H1 (cell line): ENCODE data around the gene PLEKHG5. TPM values are rescaled to one million over a fixed set of nuclear protein-coding genes. Genes with fewer than 3 reads are reported as not detected.

Experiments used
- CTCF ChIA-PET: fragments of 300-600 bp; sonication (Branson Sonifier 250); formaldehyde crosslinking; loops from one replicate; lab custom pipeline; 2021; ENCODE audit not compliant: partially characterized antibody; lab: Charles Lee
- POLR2A ChIA-PET: fragments of 300-600 bp; sonication (Branson Sonifier 250); formaldehyde crosslinking; loops from one replicate; lab custom pipeline; 2021; ENCODE audit warnings: inconsistent platforms; ENCODE audit not compliant: partially characterized antibody; lab: Charles Lee
- DNase-seq, 2 experiments: peaks; one replicate each; pipeline versions ENCODE4 v3.0.0 to v3.0.0-alpha.2; 2010 to 2022; ENCODE audit warnings: low spot score in 2 of 2, low read depth in 1 of 2, mixed read lengths in 1 of 2
- FAIRE-seq: peaks from 2 replicates; lab custom pipeline; 2011; peaks lifted over from hg19 to GRCh38; lab: Jason Lieb, UNC
- H2AFZ ChIP-seq: 2 replicates; pipeline ENCODE4 v1.8.1; 2012; ENCODE audit warnings: low read length, inconsistent platforms
- H2AK5ac ChIP-seq: 2 replicates; pipeline ENCODE4 v1.6.1; 2013; ENCODE audit warnings: low read depth, low read length
- H2BK120ac ChIP-seq: replicated peaks from 2 replicates; pipeline ENCODE3; 2013; ENCODE audit warnings: low read depth, low read length, inconsistent platforms
- H2BK12ac ChIP-seq: 2 replicates; pipeline ENCODE4 v1.6.1; 2013; ENCODE audit warnings: low read depth, low read length
- H2BK15ac ChIP-seq: 2 replicates; pipeline ENCODE4 v1.6.1; 2013; ENCODE audit warnings: low read length
- H2BK20ac ChIP-seq: 2 replicates; pipeline ENCODE4 v1.6.1; 2013; ENCODE audit warnings: low read length
- H2BK5ac ChIP-seq: 2 replicates; pipeline ENCODE4 v1.6.1; 2013; ENCODE audit warnings: low read depth, low read length
- H3K14ac ChIP-seq: 2 replicates; pipeline ENCODE4 v1.6.1; 2013; ENCODE audit warnings: inconsistent platforms; ENCODE audit not compliant: insufficient read length
- H3K18ac ChIP-seq: 2 replicates; pipeline ENCODE4 v1.6.1; 2013; ENCODE audit warnings: low read length; ENCODE audit errors: extremely low read depth
- H3K23ac ChIP-seq: 2 replicates; pipeline ENCODE4 v1.6.1; 2013; ENCODE audit warnings: inconsistent platforms; ENCODE audit not compliant: insufficient read length
- H3K23me2 ChIP-seq: 2 replicates; pipeline ENCODE4 v1.6.1; 2013; ENCODE audit warnings: low read depth, low read length
- H3K27ac ChIP-seq: 2 replicates; pipeline ENCODE4 v1.6.1; 2011; ENCODE audit warnings: low read depth, low read length, inconsistent platforms
- H3K27me3 ChIP-seq, 4 experiments: replicated peaks in 1 of 4; 1 replicate in 1 of 4; 2 replicates in 3 of 4; pipeline versions ENCODE4 v1.6.1 to v1.8.1; 2011 to 2013; ENCODE audit warnings: low read length in 3 of 4, mild to moderate bottlenecking in 3 of 4, inconsistent platforms in 2 of 4, mixed read lengths in 2 of 4, moderate library complexity in 1 of 4; ENCODE audit not compliant: control insufficient read depth in 3 of 4, insufficient read depth in 3 of 4; ENCODE audit errors: extremely low read depth in 1 of 4
- H3K36me3 ChIP-seq, 4 experiments: 2 replicates each; pipeline versions ENCODE4 v1.6.1 to v1.8.1; 2011 to 2013; ENCODE audit warnings: mild to moderate bottlenecking in 4 of 4, low read length in 3 of 4, moderate library complexity in 2 of 4, control low read depth in 1 of 4, inconsistent platforms in 1 of 4; ENCODE audit not compliant: insufficient read depth in 4 of 4, control insufficient read depth in 2 of 4
- H3K4ac ChIP-seq: replicated peaks from 2 replicates; pipeline ENCODE3; 2013; ENCODE audit warnings: low read length, low read depth, mixed read lengths, inconsistent platforms; ENCODE audit not compliant: insufficient read length
- H3K4me1 ChIP-seq, 4 experiments: replicated peaks in 1 of 4; 1 replicate in 1 of 4; 2 replicates in 3 of 4; pipeline versions ENCODE4 v1.6.1 to v1.8.1; 2011 to 2013; ENCODE audit warnings: low read length in 3 of 4, inconsistent platforms in 2 of 4, mixed read lengths in 1 of 4; ENCODE audit not compliant: insufficient read depth in 4 of 4, control insufficient read depth in 3 of 4
- H3K4me2 ChIP-seq, 2 experiments: 2 replicates each; pipeline versions ENCODE4 v1.6.1 to v1.8.1; 2011 to 2013; ENCODE audit warnings: low read depth in 2 of 2, low read length in 2 of 2, control low read depth in 1 of 2, inconsistent platforms in 1 of 2, mild to moderate bottlenecking in 1 of 2; ENCODE audit not compliant: insufficient read depth in 1 of 2
- H3K4me3 ChIP-seq, 4 experiments: fragments of 200-600, 300-600 bp in 1 of 4; sonication (generic), shearing (Covaris generic), sonication (Bioruptor Twin) in 1 of 4; 2 replicates each; pipeline versions ENCODE4 v1.5.1 to v1.8.1; 2011 to 2016; ENCODE audit warnings: low read length in 4 of 4, low read depth in 3 of 4, control low read depth in 2 of 4, inconsistent platforms in 2 of 4, mild to moderate bottlenecking in 2 of 4, mixed read lengths in 1 of 4, moderate library complexity in 1 of 4; ENCODE audit not compliant: insufficient read depth in 2 of 4; ENCODE audit errors: extremely low read depth in 1 of 4
- H3K56ac ChIP-seq: replicated peaks from 2 replicates; pipeline ENCODE3; 2013; ENCODE audit warnings: low read depth, mild to moderate bottlenecking, mixed read lengths, low read length, inconsistent platforms; ENCODE audit not compliant: insufficient read length
- H3K79me1 ChIP-seq: 2 replicates; pipeline ENCODE4 v1.6.1; 2013; ENCODE audit warnings: low read depth, low read length, control low read depth
- H3K79me2 ChIP-seq, 2 experiments: 2 replicates each; pipeline versions ENCODE4 v1.6.1 to v1.8.1; 2012 to 2013; ENCODE audit warnings: low read length in 2 of 2, mild to moderate bottlenecking in 2 of 2, inconsistent platforms in 1 of 2; ENCODE audit not compliant: insufficient read depth in 2 of 2, control insufficient read depth in 1 of 2
- H3K9ac ChIP-seq, 4 experiments: replicated peaks in 1 of 4; 1 replicate in 1 of 4; 2 replicates in 3 of 4; pipeline versions ENCODE4 v1.6.1 to v1.8.1; 2011 to 2013; ENCODE audit warnings: low read depth in 3 of 4, low read length in 3 of 4, control low read depth in 2 of 4, mild to moderate bottlenecking in 2 of 4, moderate library complexity in 2 of 4, inconsistent platforms in 1 of 4; ENCODE audit errors: extremely low read depth in 1 of 4
- H3K9me3 ChIP-seq, 2 experiments: 2 replicates each; pipeline versions ENCODE4 v1.6.1 to v1.8.1; 2012 to 2013; ENCODE audit warnings: mild to moderate bottlenecking in 2 of 2, moderate library complexity in 2 of 2, control low read depth in 1 of 2, inconsistent platforms in 1 of 2, low read depth in 1 of 2, low read length in 1 of 2, mixed read lengths in 1 of 2; ENCODE audit not compliant: insufficient read depth in 2 of 2
- H4K20me1 ChIP-seq, 2 experiments: replicated peaks in 1 of 2; 2 replicates each; pipeline versions ENCODE3 to v1.8.1; 2011 to 2013; ENCODE audit warnings: inconsistent platforms in 2 of 2, low read length in 2 of 2, mild to moderate bottlenecking in 1 of 2; ENCODE audit not compliant: insufficient read depth in 2 of 2, control insufficient read depth in 1 of 2
- H4K5ac ChIP-seq: 2 replicates; pipeline ENCODE4 v1.6.1; 2013; ENCODE audit warnings: low read length, low read depth, mixed read lengths, inconsistent platforms; ENCODE audit not compliant: insufficient read length
- H4K8ac ChIP-seq: 2 replicates; pipeline ENCODE4 v1.8.0; 2013; ENCODE audit warnings: mild to moderate bottlenecking, moderate library complexity, low read length, inconsistent platforms; ENCODE audit not compliant: insufficient read depth; ENCODE audit errors: extremely low read depth
- H4K91ac ChIP-seq: replicated peaks from 2 replicates; pipeline ENCODE3; 2013; ENCODE audit warnings: low read length, mixed read lengths, inconsistent platforms; ENCODE audit not compliant: insufficient read length
- BACH1 ChIP-seq: IDR thresholded peaks from 2 replicates; pipeline ENCODE4 v1.6.1; 2012; ENCODE audit warnings: low read length, improper control_type of control experiment
- GTF2F1 ChIP-seq: IDR thresholded peaks from 2 replicates; pipeline ENCODE4 v1.6.1; 2012; ENCODE audit warnings: low read depth, low read length, improper control_type of control experiment, borderline replicate concordance
- KDM1A ChIP-seq: fragments of 200-600, 300-600 bp; sonication (generic); IDR thresholded peaks from 2 replicates; pipeline ENCODE4 v1.7.1; 2016; ENCODE audit warnings: mild to moderate bottlenecking, low read length, borderline replicate concordance
- PHF8 ChIP-seq: fragments of 200-600 bp; sonication (generic); conservative IDR thresholded peaks from 2 replicates; pipeline ENCODE4 v1.7.1; 2012; ENCODE audit warnings: low read depth, mild to moderate bottlenecking, inconsistent platforms, low read length, moderate library complexity
- POLR2AphosphoS5 ChIP-seq: IDR thresholded peaks from 2 replicates; pipeline ENCODE4 v1.6.1; 2011; ENCODE audit warnings: low read depth, low read length
- RFX5 ChIP-seq: IDR thresholded peaks from 2 replicates; pipeline ENCODE4 v1.6.1; 2011; ENCODE audit warnings: low read depth, low read length, improper control_type of control experiment, borderline replicate concordance
- RXRA ChIP-seq: IDR thresholded peaks from 2 replicates; pipeline ENCODE4 v1.6.1; 2011; ENCODE audit warnings: low read depth, mild to moderate bottlenecking, low read length, moderate library complexity; ENCODE audit not compliant: insufficient read depth
- SP1 ChIP-seq: IDR thresholded peaks from 2 replicates; pipeline ENCODE4 v1.6.1; 2011; ENCODE audit warnings: low read depth, low read length
- SP2 ChIP-seq: IDR thresholded peaks from 2 replicates; pipeline ENCODE4 v1.6.1; 2012; ENCODE audit warnings: mild to moderate bottlenecking, low read length, inconsistent platforms
- TAF1 ChIP-seq: IDR thresholded peaks from 2 replicates; pipeline ENCODE4 v1.6.1; 2011; ENCODE audit warnings: mild to moderate bottlenecking, low read depth, low read length
- TAF7 ChIP-seq: optimal IDR thresholded peaks from 2 replicates; pipeline ENCODE3; 2011; ENCODE audit warnings: low read depth, mild to moderate bottlenecking, inconsistent platforms, low read length, moderate library complexity, borderline replicate concordance
- TCF12 ChIP-seq: IDR thresholded peaks from 2 replicates; pipeline ENCODE4 v1.6.1; 2011; ENCODE audit warnings: low read depth, mild to moderate bottlenecking, low read length
- USF2 ChIP-seq: IDR thresholded peaks from 2 replicates; pipeline ENCODE4 v1.6.1; 2011; ENCODE audit warnings: low read length, improper control_type of control experiment
- WGBS, 2 experiments: shearing (Covaris generic) in 1 of 2; methylation state at CpG; one replicate each; pipeline versions ENCODE4 v1.1.6 to v1.1.7; 2013 to 2015; ENCODE audit warnings: low lambda C conversion rate in 2 of 2, mixed read lengths in 2 of 2, inconsistent platforms in 1 of 2, low coverage in 1 of 2, missing lambda C conversion rate in 1 of 2; ENCODE audit not compliant: insufficient replicate concordance in 2 of 2, insufficient coverage in 1 of 2, insufficient read length in 1 of 2; ENCODE audit errors: extremely low coverage in 1 of 2, missing lambda C conversion rate in 1 of 2; 5-methylcytosine and 5-hydroxymethylcytosine counted together
- polyA plus RNA-seq, 7 experiments: library from polyadenylated mRNA; depleted of rRNA in 3 of 7; stranded (reverse) in 5 of 7; unstranded in 2 of 7; fragments of >200 nt in 5 of 7; fragments of 200-250 nt in 2 of 7; gene quantifications; 1 replicate in 5 of 7; 2 replicates in 1 of 7; 4 replicates in 1 of 7; pipeline versions ENCODE4 v1.2.1 to v1.2.3, GENCODE V29; 2011 to 2013; ENCODE audit warnings: missing spikeins in 2 of 7, mixed read lengths in 2 of 7
- total RNA-seq: library from RNA; stranded (reverse); fragmentation: NEBNext Ultra II Directional; extraction: Animal tissue kit (Norgen Biotek cat#: 25700); gene quantifications from 2 replicates; pipeline ENCODE4 v1.2.1, GENCODE V29; 2021

The PLEKHG5 gene
- total and polyA plus RNA-seq, 2 of the 8 experiments (the other 6 are each of a cell fraction or from before 2014, with no cell fraction given) = 10.4 to 13.8 TPM

GRCh38 chr1:6530504-6531160, 39.2 kb upstream of the PLEKHG5 start:
- H3K4me3 ChIP-seq = no peak overlapping the region
- 94% methylated on average over 13 of the region's 13 CpGs; no CpG with 5 or more reads in 1 of the 2 experiments for WGBS, 2 experiments
- ChIA-PET POLR2A (no interaction called here), CTCF (no interaction called here)
- peaks cover 2 to 12% of the 10 kb centered on the region in 2 experiments for H4K20me1 ChIP-seq
- no peak overlapping the region for H3K56ac ChIP-seq
- H3K18ac ChIP-seq = no peak overlapping the region
- FAIRE-seq (no peak), DNase-seq (no peak)
- H4K8ac ChIP-seq = no peak overlapping the region
- H3K14ac ChIP-seq = no peak overlapping the region
- H3K4me1 ChIP-seq = no peaks in the 10 kb centered on the region
- no peaks in the 10 kb centered on the region for H3K79me1 ChIP-seq
- H4K91ac ChIP-seq = no peak overlapping the region
- H3K9ac ChIP-seq = no peak overlapping the region
- H3K23ac ChIP-seq = no peak overlapping the region
- H3K79me2 ChIP-seq = peaks cover 0 to 4% of the 10 kb centered on the region in 2 experiments; a peak in 1 of 4 replicates
- no peak overlapping the region for H4K5ac ChIP-seq
- no peak overlapping the region; the same call in 1 of the 2 replicates for H2AK5ac ChIP-seq
- H3K23me2 ChIP-seq = no peaks in the 10 kb centered on the region
- no peak overlapping the region for H2BK15ac ChIP-seq
- no peak overlapping the region for H3K27ac ChIP-seq
- H2BK20ac ChIP-seq = no peak overlapping the region
- no peak overlapping the region for H2BK120ac ChIP-seq
- H2BK5ac ChIP-seq = no peak overlapping the region
- H3K27me3 ChIP-seq = no peaks in the 10 kb centered on the region
- peaks cover 25 to 64% (median 51%) of the 10 kb centered on the region in 4 experiments for H3K36me3 ChIP-seq
- no peaks in the 10 kb centered on the region for H3K9me3 ChIP-seq
- no peak overlapping the region for H2AFZ ChIP-seq
- no peak overlapping the region for H2BK12ac ChIP-seq
- no peak overlapping the region for H3K4ac ChIP-seq
- no peak overlapping the region for H3K4me2 ChIP-seq
- TF ChIP-seq SP2 = no peak
- TF ChIP-seq SP1 = no peak
- no peak for TF ChIP-seq RFX5
- TF ChIP-seq USF2 = no peak
- TF ChIP-seq POLR2AphosphoS5 = no peak
- TF ChIP-seq BACH1 = no peak
- no peak for TF ChIP-seq RXRA
- TF ChIP-seq PHF8 = no peak
- TF ChIP-seq KDM1A = no peak
- no peak for TF ChIP-seq TAF7
- TF ChIP-seq TAF1 = no peak
- no peak for TF ChIP-seq TCF12
- TF ChIP-seq GTF2F1 = no peak
